Tongue (tissue), 2 donors: ENCODE data around the gene IGFL2. TPM values are rescaled to one million over a fixed set of nuclear protein-coding genes. Genes with fewer than 3 reads are reported as not detected.
"Not testable (repeated sequence)": the region's sequence is repeated elsewhere in the genome, so short reads cannot be mapped to it uniquely, and the experiment has no call there.

Experiments used
- DNase-seq: peaks from one replicate; pipeline ENCODE4 v3.0.0-alpha.2; 2015
- total RNA-seq: library from RNA; depleted of rRNA; stranded (reverse); fragments of >200 nt; gene quantifications from one replicate; pipeline ENCODE4 v1.2.3, GENCODE V29; 2014

The IGFL2 gene
- total RNA-seq, 1 donor from 2014 or later, result 0.82 TPM

DNA sequence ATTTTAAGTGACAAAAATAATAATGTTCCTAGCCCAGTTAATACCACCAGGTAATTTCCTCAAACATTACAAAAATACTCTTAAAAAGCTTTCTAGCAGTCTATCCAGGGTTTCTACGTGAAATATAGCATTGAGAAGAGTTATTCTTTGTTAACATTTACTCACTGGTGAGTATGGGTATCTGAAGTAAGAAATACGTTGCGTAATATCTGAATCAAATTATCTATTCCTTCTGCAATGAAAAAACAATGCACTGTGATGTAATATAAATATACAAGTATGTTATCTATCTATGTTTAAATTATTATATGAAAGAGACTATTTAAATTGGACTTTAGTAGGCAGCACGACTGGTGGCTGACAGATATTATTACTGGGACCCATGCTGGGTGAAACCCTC is 5.7 kb upstream of the IGFL2 start:
- no peak for DNase-seq

DNA sequence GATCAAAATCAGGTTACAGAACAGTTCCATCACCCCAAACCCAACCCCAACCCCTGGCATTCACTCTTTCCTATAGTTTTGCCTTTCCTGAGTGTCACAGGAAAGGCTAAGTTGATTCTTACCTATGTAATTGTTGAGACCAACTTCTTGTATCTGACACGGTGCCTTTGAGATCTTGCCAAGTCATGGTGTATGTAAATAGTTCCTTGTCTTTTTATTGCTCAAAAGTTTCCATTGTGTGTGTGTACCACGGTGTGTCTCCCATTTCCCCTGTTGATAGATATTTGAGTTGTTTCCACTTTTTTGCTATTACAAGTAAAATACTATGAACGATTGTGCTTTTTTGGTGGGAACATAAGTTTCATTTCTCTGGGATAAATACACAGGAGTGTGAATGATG is 3.3 kb upstream of the IGFL2 start:
- DNase-seq, result no peak

DNA sequence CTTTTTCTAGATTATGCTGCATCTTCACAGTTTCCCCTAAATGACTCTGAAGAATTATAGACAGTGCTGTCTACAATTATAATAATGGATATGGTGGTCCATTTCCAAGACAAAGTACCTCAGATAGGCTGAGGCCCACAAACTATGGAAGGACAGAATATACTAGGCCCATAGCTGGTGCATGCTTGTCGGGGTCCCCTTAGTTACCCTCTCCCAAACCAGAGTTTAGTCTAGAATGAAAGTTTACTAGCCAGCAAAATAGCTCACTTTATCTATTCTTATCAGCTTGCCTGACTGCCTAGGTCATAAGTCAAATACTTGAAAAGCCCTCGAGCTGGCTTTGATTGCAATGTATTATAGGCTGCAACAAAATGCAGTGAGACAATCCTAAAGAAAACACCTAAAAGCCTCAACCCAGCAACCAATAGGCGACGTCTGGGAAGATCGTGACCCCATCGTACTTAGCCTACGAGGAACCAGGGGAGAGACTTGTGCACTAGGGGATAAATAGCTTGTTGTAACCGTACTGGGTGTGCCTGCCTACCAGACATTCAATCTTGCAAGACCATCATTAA is 785 bp upstream of the IGFL2 start:
- DNase-seq, result no peak

DNA sequence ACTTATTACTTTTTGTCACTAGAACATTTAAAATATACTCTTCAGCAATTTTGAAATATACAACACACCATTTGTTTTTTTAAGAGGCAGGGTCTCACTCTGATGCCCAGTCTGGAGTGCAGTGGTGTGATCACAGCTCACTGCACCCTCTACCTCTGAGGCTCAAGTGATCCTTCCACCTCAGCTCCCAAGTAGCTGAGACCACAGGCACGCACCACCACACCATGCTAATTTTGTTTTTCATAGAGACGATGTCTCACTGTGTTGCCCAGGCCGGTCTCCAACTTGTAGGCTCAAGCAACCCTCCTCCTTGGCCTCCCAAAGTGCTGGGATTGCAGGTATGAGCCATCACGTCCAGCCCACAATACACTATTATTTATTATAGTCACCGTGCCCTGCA is 2.6 kb downstream of the IGFL2 start:
- no peak for DNase-seq

DNA sequence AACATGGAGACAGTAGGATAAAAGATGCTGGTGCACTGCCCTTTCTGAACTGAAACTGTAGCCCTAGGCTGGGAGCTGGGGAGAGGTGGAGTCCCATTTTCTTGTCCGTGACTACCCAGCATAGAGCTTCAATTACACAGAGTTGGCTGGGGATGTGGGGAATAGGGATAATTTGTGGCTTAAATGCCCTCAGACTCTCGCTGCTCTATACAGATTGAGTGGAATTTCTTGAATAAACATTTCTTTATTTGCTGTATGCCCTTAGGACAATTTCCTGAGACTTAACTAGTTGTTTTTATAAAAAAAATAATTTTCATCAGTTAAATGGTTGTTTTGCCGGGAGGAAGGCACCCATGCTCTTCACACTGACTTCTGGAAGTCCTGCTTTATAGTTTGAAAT is 7.2 kb downstream of the IGFL2 start:
- DNase-seq, result no peak

DNA sequence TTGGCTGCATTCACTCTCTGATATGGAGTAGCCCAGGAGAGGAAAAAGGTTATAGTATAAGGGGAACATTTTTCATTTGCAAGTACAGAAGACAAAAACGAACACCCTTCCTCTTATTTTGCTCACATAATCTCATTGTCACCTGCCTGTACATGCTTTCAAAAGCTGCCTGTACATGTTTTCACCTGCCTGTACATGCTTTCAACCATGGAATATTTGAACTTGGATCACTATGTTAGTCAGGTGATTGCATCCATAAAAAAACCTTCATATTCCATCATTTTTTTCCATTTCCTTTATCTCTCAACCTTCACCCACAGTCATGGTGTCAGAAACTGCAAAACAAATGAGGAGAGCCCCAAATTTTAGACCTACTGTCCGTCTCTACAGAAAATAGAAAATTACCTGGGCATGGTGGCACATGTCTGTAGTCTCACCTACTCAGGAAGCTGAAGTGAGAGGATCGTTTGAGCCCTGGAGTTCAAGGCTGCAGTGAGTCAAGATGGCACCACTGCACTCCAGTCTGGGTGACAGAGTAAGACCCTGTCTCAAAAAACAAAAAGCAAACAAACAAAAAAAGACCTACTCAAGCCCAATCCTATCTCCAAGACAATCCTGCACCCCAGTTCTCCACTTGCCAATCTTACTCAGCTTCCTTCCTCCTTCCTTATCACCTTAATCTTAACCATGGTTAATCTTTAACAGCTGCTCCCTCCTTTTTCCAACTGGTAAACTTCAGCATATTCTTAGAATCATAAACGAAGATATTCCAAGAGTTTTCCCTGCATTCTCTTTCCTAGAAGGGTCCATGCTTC is 11.6 kb downstream of the IGFL2 start:
- no peak for DNase-seq

DNA sequence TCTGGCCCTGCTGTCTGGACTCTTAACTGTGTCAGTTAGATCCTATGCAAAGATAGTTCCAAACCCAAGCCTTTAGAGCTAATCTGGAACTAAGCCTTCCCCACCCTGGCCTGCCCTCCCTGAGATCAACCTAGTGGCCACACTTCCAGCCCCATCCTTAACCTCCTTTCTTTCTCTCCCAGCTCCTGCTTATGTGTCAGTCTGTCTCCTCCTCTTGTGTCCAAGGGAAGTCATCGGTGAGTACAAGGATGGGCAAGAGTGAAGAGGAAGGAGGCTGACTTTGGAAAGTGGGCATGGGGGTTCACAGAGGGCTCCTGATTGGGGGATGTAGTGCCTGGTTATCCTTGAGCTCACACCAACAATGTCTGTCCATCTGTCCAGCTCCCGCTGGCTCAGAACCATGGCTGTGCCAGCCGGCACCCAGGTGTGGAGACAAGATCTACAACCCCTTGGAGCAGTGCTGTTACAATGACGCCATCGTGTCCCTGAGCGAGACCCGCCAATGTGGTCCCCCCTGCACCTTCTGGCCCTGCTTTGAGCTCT is 12.3 kb downstream of the IGFL2 start:
- DNase-seq, result no peak

DNA sequence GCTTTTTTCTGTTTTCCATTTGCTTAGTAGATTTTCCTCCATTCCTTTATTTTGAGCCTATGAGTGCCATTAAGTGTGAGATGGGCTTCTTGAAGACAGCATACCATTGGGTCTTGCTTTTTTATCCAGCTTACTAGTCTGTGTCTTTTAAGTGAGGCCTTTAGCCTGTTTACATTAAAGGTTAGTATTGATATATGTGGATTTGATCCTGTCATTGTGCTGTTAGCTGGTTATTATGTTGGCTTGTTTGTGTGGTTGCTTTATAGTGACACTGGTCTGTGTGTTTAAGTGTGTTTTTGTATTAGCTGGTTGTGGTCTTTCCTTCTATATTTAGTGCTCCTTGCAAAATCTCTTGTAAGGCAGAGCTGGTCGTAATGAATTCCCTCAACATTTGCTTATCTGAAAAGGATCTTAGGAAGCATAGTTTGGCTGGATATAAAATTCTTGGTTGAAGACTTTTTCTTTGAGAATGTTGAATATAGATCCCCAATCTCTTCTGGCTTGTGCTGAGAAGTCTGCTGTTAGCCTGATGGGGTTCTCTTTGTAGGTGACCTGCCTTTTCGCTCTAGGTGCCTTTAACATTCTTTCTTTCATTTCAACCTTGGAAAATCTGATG is 13.7 kb downstream of the IGFL2 start:
- not testable (repeated sequence) for DNase-seq

DNA sequence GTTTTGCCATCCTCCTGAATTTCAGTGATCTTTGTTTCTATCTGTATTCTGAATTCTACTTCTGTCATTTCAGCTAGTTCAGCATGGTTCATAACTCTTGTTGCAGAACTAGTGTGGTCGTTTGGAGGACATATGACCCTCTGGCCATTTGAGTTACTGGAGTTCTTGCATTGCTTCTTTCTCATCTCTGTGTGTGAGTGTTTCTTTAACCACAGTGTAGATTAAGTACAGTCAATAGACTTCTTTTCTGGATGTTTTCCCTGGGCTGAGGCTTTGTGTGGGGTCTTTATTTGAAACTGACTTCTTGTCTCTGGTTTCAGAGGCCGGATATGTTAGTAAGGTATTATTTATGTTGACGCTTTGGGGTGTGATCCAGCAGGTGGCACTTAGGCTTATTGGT is 14.7 kb downstream of the IGFL2 start:
- DNase-seq, result no peak

DNA sequence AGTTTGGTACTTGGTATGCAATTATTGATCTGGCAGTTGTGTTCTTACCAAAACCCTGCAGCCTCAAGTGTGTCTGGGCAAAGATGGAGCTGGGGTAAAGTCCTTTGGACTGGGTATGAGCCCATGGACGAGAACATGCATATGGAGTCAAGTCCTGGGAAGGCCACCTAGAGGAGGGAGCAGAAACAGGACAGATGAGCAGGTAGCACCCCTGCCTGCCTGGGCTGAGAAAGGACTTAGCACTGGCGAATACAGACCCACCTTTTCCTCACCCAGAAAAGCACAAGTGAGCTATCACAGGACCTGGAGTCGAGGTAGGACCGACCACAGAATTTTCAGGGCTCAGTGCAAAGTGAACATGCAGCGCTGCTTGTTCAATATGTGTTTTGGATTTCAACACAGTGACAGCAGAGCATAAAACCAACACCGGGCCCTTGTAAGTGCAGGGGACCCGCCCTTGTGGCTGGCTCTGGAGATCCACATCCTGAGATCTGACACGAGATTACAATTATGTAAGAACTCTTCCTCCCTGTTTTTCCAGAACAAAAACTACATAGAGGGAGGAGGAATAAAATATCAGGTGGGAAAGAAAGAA is 25.9 kb downstream of the IGFL2 start:
- DNase-seq, result no peak

DNA sequence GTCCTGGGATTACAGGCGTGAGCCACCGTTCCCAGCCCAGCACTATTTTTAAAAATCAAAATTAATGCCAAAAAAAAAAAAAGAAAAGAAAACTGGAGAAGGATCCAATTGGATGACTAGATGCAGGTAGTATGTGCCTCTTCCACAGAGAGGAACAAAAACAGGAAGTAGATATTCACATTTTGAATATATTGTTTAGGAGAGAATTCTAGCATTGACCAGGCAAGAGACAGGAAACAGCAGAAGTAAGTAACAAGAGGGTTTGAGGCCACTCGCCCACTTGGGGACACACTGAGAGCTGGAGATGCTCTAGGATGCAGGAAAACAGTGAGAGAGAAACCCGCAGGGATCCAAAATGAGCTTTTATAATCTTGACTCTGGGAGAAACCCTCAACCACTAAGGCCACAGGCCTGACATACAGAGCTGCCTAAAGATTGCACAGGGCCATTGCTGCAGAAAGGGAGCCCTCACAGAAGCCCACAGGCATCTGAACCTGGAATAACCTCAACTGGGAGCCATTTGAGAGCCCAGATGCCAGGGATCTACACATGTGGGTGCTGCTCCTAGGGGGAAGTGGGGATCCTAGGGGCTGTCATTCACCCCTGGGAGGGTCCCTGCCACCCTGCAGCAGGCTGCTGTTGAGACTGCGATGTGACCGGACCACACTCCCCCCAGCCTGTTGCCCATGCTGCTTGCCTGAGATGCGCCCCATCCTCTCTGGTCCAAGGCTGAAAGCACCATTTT is 28.2 kb downstream of the IGFL2 start:
- no peak for DNase-seq

DNA sequence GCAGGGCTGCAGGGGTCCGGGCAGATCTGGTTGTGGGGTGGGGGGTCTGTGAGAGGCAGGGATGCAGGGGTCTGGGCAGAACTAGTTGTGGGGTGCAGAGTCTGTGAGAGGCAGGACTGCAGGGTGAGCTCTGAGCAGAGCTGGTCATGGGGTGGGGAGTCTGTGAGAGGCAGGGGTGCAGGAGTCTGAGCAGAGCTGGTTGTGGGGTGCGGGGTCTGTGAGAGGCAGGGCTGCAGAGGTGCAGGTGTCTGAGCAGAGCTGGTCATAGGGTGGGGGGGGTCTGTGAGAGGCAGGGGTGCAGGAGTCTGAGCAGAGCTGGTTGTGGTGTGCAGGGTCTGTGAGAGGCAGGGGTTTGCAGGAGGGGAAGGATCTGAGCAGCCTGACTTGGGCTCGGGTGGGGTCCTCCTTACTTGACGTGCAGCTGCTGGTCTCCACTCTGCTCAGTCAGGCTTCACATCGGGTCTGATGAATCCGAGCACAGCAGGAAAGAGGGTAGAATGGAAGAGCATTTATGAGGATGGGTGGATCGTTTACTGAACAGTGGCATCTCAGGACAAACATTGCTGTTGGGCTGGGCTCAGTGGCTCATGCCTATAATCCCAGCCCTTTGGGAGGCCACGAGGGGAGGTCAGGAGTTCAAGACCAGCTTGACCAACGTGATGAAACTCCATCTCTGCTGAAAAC is 31.2 kb downstream of the IGFL2 start:
- no peak for DNase-seq

DNA sequence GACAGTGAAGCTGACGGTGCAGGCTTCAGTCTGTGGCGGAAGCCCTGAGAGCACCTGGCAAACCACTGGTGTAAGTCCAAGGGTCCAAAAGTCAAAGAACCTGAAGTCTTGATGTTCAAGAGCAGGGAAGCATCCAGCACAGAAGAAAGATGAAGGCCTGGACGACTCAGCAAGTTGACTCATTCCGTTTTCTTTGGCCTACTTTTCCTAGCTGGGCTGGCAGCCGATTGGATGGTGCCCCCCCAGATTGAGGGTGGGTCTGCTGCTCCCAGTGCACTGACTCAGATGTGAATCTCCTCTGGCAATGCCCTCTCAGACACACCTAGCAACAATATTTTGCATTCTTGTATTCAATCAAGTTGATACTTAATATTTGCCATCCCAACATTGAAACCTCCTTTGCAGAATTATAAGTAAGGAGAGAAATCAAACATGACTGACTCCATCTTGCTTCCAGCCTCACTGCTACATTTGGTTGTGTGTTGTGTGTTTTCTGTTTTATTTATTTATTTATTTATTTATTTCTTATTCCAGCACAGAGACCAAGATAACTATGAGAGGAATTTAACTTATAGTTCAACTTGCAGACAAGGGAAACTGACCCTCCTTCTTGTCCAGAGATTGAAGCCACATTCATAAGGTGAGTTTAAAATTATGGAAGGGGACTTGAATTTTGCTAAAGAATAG is 32.8 kb downstream of the IGFL2 start:
- DNase-seq, result no peak

DNA sequence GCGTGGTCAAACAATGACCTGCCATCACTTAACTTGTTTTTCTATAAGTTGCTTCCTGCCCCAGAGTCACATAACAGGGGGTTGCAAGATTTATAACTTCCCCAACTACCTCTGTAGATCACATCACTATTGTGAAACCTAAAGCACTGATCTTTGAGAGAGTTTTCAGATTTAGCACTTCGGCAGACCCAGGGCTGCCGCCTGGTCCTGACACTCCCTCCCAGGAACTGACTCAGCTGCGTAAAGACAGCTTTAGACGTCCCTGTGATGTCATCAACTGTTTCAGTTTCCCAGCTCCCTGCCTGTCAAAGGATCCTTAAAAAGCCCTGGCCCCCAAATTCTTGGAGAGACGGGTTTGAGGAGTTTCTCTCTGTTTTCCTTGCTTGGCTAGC is 33.3 kb downstream of the IGFL2 start:
- no peak for DNase-seq

DNA sequence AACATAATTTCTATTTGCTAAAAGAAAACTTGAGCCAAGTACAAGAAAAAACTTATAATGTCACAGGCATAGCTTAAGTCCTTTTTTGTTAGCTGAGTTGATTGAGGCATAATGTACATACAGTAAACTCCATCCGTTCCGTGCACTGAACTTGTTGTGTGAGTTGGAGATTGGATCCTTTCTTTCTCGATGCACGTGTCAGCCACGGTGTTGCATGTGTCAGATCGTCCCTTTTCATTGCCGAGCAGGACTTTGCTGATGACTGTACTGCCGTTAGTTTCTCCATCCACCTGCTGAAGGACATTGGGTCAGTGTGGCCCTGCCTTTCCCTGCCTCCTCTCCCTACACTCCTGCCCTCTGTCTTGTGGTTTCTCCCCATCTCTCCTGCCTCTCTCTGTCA is 34.4 kb downstream of the IGFL2 start:
- no peak for DNase-seq

DNA sequence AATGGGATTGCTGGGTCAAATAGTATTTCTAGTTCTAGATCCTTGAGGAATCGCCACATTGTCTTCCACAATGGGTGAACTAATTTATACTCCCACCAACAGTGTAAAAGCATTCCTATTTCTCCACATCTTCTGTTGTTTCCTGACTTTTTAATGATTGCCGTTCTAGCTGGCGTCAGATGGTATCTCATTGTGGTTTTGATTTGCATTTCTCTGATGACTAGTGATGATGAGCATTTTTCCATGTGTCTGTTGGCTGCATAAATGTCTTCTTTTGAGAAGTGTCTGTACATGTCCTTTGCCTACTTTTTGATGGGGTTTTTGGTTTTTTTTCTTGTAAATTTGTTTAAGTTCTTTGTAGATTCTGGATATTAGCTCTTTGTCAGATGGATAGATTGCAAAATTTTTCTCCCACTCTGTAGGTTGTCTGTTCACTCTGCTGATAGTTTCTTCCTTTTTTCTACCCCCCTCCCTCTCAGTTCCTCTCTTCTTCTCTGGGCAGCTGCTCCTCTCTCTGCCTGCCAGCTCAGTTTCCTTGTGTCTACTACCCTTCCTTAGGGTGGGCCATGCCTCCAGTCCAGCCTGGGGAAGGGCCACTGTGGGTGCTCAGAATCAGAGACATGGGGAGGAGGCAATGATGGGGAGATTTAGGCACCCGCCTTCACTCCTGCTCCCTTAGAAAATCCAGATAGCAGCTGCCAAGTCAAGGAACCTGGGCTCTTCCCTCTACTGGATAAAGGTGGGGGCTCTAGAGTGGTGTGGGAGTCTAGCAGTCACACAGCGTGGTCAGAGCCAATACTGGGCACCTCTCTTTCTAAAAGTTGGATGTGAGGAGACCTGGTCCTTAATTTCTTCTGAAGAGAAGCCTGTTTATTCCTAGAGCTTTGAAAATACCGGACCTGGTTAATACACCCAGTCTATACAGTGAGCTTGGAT is 37.0 kb downstream of the IGFL2 start:
- not testable (repeated sequence) for DNase-seq

DNA sequence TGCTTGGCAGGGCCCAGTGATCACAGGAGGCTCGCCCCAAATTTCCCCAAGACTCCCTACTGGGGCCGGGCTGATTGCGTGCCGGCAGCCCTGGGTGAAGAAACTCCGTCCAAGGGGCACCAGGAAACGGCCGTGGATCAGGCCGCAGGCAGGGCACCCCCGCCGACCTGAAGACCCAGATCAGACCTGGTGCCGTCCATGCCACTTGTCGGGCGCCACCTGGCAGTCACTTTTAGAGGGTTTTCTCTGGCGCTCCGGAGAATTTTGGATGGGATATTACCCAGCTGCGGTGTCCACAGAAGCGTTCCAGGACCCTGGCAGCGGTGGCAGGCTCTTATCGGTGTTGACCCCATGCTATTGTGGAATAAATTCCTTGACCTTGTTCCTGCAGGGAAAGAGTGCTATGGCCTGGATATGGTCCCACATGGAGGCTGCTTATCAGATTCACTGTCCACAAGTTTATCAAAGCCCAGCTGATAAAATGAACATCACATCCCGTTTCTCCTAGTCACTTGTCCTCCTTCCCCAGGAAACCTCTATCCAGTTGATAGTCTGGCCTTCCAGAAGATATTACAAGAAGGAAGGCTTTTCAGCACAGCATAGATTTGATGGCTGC is 38.2 kb downstream of the IGFL2 start:
- DNase-seq, result no peak

DNA sequence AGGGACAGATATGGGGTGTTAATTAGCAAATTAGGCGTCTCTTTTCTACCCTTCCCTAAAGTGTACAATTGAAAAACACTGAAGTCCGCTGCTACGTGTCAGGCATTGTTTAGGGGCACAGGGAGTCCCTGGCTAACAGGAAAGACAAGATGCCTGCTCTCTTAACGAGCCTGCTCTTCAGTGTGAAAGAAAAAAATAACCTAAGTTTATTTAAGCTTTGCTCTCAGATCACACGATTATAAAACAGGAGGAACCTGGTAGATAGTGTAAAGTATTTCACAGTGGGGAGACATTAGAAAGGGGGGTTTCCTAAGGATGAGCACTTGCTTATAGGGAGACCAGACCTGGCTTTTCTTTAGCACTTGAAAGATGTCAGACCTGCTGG is 38.7 kb downstream of the IGFL2 start:
- DNase-seq, result peak; percentile 25
